Stimulated activated CD8-positive, alpha-beta memory T cell treated with anti-CD3 and anti-CD28 coated beads, Interleukin-15, amount 100 ng/mL, for 24 hours (primary cell): ENCODE measurements around the gene CNPY1.

Source experiments
- DNase-seq: peaks from one replicate; pipeline ENCODE4 v3.0.0-alpha.2; 2020; ENCODE audit warnings: low read depth

CNPY1 gene

DNA sequence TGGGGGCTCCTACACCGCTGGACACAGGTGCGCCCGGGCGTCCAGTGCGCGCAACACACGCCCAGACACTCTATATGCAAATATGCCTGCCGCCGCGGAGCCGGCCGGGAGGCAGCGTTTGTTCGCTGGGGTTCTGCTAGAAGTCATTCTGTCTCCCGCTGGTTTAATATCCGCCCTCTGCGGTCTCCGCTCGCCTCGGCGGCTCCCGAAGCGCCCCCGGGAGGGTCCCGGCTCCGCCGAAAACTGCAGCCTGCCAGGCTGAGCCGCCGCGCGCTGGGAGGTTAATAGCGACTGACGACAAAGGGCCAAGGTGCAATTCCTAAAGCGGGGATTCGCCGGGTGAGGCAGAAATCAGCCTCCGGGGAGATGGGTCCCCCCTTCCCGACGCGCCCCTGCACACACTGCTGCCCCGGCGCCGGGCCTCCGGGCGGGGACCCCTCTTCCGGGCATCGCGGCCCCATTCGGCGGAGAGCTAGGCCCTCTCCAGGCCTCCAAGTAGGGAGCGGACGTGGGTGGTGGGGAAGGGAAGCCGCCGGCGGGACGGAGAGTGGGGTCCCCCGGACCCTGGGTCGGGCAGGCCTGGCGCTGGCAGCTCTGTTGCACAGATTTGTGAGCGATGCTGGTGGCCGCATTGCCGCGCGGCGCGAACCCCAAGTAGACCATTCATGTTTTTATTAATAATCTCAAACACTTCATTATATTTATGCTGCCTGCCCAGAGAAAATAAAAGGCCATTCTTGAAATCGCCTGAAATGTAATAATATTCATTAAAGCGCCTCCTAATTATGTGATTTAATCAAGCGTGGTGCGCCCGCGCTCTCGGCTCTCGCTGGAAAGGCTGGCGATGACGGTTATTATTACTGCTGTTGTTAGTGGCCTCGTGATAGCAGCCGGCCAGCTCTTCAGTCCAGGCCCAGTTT lies 79.3 kb downstream of the CNPY1 start:
- no peak for DNase-seq

DNA sequence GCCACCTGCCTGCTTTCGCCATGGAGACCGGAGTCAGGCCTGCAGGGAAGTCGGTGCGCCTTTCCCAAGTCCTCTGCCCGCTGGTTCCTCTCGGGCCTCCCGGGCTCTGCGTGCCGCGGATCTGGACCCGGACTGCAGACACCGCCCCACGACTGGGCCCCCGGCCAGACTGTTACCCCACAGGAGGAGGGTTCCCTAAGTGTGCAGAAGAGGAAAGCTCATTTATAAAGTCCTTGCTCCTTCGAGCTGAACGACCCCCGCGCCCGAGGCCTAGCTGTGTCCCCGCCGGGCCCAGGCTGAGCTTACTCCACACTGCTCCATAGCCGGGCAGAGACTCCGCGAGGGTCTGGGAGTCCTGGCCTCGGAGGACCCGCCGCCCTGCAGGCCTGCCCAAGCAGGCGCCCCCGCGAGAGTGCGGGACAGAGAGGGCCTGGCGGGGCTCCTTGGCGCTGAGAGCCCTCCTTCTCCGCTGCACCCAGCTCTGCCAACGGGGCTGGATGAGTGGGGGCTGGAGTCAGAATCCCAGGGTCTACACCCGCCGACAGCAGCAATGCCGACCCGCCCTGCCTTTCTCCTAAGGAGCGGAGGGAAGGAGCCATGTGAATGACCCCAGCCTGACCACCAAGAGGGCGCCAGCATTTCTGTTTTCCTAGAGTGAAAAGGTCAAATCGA lies 80.1 kb downstream of the CNPY1 start:
- DNase-seq: no peak

DNA sequence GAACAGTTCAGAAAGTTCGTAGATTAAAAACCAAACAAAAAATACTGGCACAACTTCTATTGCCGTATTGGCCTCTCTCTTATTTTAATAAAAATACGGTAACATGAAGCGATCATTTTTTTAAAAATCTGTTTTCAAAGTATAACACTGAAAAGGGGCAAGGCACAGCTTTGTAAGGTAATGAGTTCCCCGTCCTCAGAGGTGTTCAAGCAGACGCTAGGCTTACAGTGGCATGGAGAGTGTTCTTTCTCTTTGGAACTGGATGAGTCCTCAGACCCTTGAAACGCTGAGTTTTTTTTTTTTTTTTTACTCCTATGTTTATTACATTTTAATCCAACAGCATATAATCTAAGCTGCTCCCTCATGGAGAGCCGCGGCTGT lies 80.6 kb downstream of the CNPY1 start:
- no peak for DNase-seq

DNA sequence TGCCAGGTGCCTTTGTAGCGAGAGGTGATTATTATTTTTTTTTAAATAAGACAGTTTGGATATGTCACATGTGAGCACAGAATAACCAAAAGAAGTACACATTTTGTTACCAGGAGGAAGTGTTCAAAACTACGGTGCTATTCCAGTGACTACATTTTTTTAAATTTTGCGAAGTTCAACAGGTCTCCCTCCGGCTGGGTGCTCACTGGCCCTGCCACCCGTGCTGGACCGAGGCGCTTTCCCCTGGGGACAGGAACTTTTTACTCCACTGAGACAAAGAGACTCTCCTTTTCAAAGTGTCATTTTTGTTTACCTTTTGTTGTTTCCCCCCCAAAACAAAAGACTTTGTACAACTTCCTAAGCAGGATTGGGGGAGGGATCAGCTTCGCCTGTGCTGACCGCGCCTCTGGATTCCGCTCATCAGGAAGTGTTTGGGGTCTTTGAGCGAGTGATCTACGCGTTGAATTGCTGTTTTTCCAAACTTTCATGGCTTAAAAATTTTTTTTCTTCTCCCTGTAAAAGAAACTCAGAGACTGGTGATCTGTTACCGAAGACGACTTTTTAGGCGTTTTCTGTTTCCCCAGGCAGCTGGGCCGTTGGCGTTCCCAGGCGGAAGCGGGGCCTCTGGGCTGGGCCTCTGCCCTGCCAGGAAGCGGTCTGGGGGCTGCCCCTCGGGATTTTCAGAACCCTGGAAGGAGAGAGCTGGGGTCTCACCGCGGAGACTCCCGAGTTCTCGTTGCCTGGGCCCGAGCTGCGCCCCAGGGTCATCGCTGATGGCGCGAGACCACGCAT lies 81.2 kb downstream of the CNPY1 start:
- no peak for DNase-seq

DNA sequence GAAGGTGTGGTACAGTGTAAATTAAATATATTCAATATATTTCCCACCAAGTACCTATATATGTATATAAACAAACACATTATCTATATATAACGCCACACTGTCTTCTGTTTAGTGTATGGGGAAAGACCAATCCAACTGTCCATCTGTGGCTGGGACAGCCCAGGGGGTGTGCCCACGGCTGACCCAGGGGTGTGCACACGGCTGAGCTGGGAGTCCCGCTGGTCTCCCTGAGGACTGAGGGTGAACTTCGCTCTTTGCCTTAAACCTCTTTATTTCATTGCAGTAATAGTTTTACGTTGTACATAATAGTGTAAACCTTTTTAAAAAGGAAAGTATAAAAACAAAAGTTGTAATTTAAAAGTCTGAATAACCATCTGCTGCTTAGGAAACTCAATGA lies 82.2 kb downstream of the CNPY1 start:
- DNase-seq: no peak

DNA sequence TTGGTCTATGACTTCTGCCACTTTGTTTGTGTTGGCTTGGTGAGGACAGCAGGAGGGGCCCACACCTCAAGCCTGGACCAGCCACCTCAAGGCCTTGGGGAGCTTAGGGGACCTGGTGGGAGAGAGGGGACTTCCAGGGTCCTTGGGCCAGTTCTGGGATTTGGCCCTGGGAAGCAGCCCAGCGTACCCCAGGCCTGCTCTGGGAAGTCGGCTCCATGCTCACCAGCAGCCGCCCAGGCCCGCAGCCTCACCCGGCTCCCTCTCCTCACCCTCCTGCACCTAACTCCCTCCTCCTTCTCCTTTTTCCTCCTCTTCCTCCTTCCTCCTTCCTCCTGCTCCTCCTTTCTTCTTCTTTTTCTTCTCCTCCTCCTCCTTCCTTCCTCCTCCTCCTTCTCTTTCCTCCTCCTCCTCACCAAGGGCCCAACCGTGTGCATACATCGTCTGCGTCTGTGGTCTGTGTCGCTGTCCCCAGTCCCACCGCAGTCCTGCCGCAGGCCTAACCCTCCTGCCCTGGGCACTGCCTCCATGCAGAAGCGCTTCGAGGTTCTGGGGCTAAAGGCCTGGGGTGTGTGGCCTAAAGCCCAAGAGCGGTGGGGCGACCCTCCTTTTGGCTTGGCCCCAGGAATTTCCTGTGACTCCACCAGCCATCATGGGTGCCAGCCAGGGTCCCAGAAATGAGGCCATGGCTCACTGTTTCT lies 83.1 kb downstream of the CNPY1 start:
- DNase-seq: no peak

DNA sequence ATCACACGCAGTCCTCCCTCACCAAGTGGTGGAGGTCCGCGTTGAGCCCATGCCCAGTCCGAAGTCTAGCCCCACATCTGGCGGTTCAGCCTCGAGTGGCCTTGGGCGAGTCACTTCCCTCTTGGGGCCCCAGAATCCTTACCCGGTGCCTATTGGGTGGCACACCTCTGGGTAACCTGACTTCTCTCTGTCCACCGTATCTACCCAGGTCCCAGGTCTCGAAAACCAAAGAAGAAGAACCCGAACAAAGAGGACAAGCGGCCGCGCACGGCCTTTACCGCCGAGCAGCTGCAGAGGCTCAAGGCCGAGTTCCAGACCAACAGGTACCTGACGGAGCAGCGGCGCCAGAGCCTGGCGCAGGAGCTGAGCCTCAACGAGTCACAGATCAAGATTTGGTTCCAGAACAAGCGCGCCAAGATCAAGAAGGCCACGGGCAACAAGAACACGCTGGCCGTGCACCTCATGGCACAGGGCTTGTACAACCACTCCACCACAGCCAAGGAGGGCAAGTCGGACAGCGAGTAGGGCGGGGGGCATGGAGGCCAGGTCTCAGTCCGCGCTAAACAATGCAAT lies 84.1 kb downstream of the CNPY1 start:
- no peak for DNase-seq

DNA sequence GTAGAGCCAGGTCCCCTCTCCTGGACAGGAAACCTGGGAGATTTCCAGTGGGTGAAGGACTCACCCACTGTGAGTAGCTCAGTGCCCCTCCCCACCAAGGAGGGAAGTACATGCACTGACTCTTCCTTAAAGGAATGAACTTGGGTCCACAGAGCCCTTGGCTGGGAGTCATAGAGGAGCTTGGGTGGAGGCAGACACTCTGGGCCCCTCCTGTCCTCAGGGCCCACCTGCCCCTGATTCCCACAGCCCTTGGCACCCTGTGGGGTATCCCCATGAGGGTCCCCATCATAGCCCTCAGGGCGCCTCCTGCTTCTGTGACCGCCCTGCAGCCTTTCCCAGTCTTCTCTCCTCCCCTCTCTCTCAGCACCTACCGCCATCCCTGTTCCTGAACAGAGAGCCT lies 84.7 kb downstream of the CNPY1 start:
- DNase-seq: no peak

DNA sequence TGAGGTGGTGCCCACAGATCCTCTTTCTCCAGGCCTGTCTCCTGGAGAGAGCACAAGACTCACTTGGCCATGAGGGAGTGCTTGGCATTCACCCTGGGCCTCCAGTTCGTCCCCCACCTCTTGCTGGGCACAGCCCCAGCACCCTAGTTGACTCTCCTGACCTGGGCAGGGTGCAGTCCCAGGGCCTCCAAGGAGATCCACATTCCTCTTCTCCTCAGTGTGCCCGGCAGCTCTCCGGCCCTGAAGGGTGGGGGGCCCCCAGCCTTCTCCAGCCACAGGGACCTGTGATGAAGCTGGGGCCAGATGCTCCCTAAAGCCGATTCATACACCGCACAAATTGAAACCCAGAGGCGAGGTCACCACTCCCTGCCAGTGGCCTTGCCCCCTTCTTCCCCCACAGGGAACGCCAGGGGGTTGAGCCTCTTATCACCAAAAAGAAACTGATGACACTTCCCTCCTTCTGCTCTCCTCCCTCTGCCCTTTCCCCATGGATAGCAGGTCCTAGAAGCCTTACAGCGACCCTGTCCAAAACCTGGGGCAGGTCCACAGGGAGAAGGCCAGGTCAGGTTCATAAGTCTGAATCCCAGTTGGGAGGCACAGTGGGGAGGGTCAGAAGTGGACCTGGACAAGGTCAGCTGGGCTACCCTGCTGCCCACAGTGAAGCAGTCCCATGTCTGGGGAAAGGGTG lies 85.3 kb downstream of the CNPY1 start:
- no peak for DNase-seq

DNA sequence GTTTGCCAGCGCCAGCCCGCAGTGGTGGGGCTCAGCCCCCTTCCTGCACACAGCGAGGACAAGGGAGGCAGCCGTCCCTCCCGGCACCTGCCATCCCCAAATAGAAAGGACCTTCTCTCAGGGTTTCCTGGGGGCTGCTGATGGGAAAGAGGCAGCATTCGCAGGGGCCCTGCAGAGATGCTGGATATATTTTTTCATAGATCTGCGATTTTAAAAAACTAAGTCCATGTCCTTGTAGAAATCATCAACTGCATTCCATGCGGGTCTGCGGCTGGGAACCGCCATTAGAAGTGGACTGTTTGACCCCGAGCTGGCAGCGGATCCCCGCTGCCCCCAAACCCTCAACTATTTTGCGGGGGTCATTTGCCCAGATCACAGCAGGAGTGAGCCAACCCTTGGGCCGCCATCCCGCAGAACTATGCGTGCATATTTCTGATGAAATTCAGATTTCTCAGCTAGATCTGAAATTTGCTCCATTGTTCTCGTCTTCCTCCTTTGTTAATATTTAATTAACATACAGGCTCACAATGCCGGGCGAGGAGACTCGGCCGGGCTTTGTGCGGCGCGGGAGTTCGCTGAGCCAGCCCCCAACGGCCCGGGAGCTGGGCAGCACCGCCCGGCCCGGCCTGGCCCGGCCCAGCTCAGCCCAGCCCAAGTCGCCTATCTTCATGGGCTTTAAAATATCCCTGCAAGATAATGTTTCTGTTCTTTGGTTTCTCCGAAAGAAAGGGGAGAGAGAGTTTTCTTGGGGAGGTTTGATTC lies 86.5 kb downstream of the CNPY1 start:
- DNase-seq: no peak

DNA sequence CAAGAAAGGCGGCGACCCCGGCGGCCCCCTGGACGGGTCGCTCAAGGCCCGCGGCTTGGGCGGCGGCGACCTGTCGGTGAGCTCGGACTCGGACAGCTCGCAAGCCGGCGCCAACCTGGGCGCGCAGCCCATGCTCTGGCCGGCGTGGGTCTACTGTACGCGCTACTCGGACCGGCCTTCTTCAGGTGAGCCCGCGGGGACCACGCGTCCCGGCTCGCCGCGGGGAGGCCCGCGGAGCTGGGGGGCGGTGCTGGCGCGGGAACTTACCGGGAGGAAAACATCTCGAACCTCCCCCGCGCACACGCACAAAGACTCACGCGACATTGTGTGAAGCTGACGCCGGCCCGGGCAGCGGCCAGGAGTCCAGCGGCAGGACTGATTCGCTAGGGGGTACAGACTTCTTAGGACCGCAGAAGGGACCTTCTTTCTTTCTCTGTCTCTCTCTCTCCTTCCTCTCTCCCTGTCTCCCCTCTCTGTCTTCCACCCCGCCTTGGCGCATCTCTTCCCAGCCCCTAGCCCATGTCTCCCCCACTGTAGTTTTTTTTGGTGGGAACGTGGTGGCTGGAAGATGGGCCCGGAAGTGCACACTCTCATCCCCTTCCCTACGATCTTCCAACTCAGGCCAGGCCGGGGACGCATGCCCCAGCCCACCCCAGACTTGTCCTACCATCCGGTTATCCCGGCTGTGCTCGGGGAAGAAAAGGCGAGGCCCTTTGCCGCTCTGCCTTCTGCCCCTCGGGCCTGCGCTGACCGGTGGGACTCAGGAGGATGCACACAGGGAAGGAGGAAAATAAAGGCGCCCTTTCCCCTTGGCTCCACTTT lies 87.3 kb downstream of the CNPY1 start:
- DNase-seq: no peak

DNA sequence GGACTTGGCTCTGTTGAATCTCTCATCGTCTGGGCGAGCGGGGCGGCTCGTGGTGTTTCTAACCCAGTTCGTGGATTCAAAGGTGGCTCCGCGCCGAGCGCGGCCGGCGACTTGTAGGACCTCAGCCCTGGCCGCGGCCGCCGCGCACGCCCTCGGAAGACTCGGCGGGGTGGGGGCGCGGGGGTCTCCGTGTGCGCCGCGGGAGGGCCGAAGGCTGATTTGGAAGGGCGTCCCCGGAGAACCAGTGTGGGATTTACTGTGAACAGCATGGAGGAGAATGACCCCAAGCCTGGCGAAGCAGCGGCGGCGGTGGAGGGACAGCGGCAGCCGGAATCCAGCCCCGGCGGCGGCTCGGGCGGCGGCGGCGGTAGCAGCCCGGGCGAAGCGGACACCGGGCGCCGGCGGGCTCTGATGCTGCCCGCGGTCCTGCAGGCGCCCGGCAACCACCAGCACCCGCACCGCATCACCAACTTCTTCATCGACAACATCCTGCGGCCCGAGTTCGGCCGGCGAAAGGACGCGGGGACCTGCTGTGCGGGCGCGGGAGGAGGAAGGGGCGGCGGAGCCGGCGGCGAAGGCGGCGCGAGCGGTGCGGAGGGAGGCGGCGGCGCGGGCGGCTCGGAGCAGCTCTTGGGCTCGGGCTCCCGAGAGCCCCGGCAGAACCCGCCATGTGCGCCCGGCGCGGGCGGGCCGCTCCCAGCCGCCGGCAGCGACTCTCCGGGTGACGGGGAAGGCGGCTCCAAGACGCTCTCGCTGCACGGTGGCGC lies 88.1 kb downstream of the CNPY1 start, which contains the start of gene EN2:
TSS of gene EN2 (plus strand) at position 19 of the 767 bp plus-strand sequence. CDS start at position 268, 249 bp downstream.
- no peak for DNase-seq

DNA sequence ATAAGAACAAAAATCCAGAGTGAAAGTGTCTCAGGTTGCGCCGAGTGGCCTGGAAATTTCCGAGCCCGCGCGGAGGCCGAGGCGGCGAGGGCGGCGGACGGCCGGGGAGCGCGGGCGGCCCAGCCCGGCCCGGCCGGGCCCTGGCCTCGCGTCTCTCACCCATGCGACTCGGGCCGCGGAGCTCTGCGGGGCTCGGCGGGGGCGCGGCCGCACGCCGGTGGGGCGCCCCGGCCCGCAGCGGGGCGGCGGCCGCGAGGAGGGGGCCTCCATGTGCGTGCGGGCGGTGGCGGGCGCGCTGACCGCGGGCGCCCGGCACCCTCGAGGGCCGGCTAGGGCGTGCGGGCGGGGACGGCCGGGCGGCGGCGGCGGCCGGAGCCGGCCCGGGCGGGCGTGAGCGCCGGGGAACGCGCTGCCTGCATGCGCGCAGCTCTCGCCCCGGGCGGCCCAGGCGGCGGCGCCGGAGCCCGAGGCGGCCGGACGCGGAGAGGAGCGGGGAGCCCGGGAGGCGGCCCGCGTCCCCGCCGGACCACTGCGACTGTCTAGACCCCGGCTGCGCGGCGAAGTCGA lies 88.7 kb downstream of the CNPY1 start:
- DNase-seq: no peak

DNA sequence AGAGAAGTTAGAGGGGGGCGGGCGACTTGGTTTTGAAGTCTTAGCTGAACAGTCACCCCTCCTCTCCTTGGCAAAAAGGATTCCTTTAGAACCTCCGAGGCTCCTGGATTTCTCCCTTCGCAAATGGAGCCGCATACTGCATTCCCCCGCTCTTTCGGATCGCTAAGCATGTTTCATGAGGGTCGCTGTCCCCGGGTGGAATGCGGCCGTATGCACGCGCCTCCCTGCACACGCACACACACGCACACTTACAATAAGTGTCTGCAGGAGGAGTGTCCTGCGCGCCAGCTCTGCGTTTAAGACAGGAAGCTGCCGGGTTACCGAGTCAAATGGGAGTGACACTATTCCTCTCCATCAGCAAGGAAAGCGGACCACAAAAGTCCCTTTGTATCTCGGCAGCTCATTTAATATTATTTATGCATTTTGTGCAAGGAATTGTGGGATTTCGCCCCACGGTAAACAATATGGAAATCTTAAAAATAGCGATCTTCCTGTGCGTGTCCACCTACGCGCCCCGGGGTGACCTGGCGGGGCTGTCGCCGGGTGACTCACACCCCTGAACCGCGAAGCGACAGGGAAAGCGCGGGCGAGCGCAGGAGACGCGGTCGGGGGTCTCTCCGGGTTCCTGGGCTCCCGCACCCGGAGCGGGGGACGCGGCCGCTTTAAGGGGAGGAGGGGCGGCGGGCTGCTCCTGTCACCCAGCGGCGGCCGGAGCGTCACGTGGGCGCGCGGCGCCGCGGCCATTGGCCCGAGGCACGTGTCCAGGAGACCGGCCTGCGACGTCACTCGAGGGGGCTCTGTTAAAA lies 89.4 kb downstream of the CNPY1 start:
- no peak for DNase-seq

DNA sequence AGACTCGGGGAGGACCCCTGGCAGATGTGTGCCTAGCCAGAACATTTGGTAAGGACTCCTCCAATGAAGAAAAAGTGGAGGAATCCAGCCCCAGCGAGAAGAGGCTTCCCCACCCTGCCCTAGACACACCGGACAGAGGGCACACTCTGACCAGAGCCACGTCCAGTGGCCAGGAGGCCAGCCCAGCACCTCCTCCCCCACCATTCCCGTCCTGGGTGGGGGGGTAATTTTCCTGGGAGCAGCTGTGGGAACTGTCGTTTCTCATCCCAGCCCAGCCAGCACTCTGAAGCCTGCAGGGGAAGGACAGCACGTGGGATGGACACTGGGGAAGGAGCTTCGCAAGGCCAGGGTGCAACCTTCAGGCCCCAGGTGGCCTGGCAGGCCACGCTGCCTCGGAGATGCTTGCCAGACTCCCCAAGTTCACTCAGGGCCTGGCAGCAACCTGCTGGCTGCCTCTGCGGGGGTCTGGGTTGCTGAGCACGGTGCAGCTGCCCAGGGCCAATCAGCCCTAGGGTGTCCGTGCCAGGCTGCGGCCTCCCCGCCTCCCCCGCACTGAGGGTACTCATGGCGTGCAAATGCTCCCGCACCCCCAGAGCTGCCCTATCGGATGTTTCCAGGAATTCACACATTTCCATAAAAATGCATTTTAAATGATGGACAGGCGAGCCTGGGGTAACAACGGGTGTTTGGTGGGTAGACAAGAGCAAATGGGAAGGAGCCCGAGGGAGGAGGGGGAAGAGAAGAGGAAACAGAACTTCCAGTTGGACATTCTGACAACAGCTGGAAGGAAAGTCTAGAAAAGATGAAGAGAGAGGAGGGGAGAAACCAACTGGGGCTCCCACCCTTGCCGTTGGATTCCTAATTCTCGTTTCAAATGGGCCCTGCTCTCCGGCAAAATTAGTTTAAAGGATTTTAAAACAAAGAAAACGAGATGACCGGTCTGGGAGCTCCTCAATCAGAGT lies 90.3 kb downstream of the CNPY1 start:
- DNase-seq: no peak

DNA sequence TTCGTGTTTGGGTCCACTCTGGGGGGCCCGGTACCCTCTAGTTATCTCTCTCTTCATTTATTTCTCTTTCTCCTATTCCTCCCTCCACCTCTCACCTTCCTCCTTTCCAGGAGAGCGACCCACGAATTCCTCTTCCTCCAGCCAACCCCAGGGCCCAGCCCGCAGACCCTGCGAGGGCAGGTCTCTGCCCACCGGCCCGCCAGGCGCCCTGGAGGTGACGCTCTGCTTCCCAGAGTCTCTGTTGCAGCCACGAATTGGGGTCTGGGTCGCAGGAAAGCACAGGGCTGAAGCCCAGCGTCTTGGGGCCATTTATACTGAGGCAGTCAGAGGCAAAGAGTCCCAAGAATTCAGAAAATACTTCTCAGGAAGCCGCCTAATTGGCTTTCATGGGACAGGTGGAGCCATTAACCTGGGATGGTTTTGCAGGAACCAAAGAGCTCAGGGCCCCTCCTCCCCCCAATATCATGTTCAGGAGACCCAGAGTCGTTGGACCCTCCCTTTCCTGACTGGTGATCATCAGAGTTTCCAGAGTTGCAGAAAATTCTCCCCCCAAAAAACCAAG lies 91.1 kb downstream of the CNPY1 start:
- DNase-seq: no peak
